ENCODE measurements around the gene RELCH.

RELCH gene

DNA sequence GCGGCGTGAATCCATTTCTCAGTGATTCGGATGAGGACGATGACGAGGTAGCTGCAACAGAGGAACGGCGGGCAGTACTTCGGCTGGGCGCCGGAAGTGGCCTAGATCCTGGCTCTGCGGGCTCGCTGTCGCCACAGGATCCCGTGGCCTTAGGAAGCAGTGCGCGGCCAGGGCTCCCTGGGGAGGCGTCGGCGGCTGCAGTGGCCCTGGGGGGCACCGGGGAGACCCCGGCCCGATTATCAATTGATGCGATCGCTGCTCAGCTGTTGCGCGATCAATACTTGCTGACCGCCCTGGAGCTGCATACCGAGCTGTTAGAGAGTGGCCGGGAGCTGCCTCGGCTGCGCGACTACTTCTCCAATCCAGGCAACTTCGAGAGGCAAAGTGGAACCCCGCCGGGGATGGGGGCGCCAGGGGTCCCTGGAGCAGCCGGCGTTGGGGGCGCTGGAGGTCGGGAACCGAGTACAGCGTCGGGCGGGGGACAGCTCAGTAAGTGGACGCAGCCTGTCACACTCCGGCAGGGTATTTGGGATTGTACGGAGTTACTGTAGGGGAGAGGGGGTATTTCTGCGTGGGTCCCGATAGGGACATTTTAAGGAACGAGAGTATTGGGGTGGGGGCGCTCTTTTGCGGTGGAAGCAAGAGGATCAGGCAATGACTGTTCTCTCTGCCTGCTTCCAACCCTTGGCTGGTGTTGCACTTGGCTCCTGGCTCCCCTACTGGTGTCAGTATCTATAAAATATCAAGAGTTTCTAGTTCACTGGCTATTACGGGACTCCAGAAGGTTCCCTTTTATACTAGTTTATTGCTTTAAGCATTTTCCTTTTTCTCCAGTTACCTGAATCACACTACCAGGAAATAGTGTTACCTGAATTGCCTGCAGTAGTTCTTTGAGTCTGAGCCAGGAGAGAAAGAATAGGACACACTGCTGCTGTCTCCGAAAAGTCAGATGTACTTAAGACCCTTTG is 772 bp downstream of the RELCH start:
- DNase-seq, result peak; percentile 61

- no peak for DNase-seq
Measured at GRCh38 chr18:62189208-62189607, 2.2 kb downstream of the RELCH start.

- DNase-seq, result no peak
Measured at GRCh38 chr18:62196079-62196478, 9.0 kb downstream of the RELCH start.

DNA sequence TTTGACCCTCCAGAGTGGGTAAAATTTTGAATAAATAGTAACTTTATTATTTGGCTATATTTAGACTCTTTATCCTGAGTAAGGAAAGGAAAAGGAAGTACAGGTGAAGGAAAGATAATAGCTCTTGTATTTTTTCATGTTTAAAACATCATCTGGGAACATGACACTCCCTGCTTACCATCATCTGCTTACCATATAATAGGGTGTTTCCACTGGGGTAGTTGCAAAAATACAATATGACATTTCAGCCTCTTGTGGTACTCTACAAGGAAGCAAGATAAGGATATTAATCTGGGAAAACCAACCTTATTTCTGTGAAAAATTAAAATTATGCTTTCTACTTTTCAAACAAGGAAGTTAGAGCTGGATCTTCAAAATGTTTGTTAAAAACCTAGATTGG is 9.9 kb downstream of the RELCH start:
- DNase-seq, result no peak

GRCh38 chr18:62198259-62198658 is 11.2 kb downstream of the RELCH start:
- DNase-seq, result no peak

GRCh38 chr18:62199629-62200028 is 12.6 kb downstream of the RELCH start:
- DNase-seq, result no peak

DNA sequence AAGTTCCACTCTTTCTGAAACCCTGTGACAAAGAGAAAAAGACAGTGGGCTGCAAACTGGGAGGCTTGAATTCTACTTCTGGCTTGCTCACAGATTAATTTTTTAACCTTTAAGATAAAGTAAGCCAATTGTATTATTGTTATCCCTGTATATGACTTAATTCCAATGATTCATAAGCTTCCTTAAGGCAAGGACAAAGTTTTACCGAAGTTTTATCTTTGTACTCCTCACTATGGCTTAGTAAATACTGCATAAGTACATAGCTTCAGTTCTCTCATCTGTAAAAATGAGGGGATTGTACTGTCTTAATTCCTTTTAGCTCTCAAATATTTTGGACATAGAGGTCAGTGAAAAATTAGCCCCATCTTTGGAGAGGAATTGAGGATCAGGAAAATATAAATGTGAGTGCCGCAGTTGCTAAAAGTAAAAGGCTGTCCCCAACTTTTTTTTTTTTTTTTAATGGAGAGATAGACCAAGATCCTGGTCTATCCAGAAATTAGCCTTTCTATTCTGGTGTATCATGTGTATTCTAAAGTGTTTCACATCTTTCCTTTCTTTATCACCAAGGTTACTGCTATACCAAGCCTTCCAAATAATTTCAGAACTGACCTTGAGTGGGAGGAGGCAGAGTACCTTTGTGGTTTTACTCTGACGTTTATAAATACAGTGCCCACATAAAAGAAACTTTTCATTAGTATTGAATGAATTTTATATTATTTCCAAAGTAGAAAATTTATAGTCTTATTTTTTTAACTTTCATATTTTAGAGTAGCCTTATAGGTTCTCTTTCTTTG is 13.3 kb downstream of the RELCH start:
- DNase-seq, result no peak

DNA sequence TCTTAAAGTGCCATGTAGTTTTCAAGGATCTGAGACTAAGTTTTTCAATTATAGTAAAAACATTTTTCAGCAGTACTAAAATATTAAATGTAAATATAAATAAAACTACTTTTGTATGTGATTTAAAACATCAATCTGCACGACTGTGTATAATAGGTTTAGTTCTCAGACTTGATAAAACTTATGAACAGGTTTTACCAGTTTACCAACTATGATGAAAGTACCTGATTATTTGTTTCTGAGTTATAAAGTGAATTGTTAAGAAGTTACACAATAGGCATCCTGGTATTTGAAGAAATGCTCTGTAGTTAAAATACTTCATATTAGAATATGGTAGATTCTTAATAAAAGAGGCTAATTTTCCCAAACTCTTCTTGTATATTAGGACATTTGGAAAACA is 14.8 kb downstream of the RELCH start:
- DNase-seq, result no peak

- no peak for DNase-seq
Measured at GRCh38 chr18:62205824-62206223, 18.8 kb downstream of the RELCH start.

DNA sequence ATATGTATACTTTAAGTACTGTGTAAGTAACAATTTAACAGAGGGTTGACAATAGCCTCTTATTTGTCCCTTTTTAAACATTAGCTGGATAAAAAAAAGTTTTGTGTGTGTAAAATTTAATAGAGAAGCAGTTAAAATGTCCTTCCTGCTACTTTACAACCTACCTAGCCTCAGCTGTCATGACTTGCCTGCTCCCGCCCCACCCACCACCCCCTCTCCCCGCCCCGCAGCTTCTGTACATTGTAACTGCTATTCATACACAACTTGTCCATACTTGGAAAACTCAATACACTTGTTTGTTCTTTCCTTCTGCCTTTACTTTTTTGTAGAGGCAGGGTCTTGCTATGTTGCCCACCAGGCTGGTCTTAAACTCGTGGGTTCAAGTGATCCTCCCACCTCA is 19.5 kb downstream of the RELCH start:
- DNase-seq, result no peak

DNA sequence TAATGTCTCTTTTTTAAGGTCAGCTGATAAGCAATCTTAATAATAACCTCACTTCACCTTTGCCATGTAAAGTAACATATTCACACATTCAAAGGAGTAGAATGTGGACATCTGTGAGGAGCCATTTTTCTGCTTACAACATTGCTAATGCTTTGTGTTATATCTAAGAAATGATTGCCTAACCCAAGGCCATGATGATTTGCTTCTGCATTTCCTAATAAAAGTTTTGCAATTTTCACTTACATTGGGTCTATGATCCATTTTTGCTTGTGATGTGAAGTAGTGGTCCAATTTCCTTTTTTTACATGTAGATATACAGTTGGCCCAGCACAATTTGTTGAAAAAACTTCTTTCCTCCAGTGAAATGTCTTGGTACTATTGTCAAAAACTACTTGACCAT is 22.0 kb downstream of the RELCH start:
- no peak for DNase-seq

GRCh38 chr18:62210138-62210537 is 23.1 kb downstream of the RELCH start:
- DNase-seq, result no peak

GRCh38 chr18:62211325-62211828 is 24.3 kb downstream of the RELCH start:
- no peak for DNase-seq

- no peak for DNase-seq
Measured at GRCh38 chr18:62214790-62215189, 27.7 kb downstream of the RELCH start.

DNA sequence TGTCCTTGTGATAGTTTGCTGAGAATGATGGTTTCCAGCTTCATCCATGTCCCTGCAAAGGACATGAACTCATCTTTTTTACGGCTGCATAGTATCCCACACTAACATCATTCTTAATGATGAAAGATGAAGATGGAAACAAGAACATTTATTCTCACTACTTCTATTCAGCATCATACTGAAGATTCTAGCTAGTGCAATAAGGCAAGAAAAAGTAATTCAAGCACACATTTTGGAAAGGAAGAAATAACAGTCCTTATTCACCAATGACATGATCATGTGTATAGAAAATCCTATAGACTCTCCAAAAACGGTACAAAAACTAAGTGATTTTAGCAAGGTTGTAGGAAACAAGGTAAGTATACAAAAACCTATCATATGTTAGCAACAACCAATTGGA is 37.2 kb downstream of the RELCH start:
- no peak for DNase-seq

- DNase-seq, result no peak
Measured at GRCh38 chr18:62226047-62226446, 39.0 kb downstream of the RELCH start.

- DNase-seq, result no peak
Measured at GRCh38 chr18:62236252-62236651, 49.2 kb downstream of the RELCH start.

DNA sequence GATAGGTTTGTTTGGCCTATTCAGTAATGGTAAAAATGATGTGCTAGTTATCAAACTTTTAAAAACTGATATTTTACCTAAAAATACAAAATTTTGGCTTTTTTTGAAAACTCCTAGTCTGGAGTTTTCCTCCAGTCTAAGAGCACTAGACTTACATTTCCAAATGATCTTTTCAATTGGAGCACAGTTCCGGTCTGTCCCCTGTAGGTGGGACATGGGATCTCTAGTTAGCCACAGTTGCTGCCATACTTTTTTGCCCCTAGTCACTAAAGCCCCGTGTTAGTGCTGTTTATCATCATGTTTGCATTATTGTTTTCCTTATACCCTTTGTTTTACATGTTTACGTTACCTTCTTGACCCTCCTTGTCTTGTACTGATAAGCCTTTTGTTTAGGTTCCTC is 52.4 kb downstream of the RELCH start:
- no peak for DNase-seq

GRCh38 chr18:62242955-62243354 is 55.9 kb downstream of the RELCH start:
- DNase-seq, result no peak

- DNase-seq, result no peak
Measured at GRCh38 chr18:62245177-62245576, 58.1 kb downstream of the RELCH start.

- DNase-seq, result no peak
Measured at GRCh38 chr18:62245699-62246098, 58.6 kb downstream of the RELCH start.

DNA sequence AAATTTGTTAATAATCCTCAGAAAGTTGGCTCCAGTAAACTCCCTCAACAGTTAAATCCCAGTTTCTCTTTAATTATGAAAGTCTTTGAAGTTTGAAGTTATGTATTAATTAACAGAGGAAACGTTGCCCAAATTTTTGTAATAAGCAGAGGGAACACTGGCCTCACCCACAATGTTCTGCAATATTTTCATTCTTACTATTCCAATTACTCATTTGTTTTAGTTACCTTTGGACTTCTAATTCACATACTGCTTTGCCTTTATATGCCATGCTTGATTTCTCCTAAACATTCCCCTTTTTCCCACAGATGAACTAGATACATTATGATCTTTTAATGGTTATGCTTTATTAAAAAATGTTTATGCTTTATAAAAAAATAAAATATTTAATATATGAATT is 61.3 kb downstream of the RELCH start:
- no peak for DNase-seq

DNA sequence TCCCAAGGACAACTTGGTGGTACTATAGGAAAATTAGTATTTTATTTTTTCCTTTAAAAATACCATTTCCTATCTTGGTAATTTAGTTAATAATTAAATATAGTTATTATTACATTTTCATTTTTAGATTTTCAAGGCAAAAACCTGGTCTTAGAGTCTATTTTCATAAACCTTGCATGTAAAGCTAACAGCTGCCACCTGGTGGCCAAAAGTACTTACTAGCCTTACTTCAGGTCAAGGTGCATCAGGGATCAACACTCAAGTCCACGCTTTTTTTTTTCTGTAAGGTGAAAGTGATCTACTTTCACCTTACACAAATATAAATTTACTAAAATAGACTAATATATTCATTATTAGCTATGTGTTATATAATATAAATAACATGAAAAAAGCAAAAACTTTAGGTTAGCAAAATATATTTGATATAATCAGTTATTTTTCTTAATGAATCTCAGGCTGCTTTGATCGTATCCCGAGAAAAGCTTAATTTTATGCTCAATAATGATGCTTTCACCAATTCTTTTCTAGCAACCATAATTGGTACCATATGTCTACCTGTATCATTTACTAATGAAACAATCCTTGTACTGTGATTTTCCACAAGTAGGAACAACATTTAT is 62.5 kb downstream of the RELCH start:
- peak; percentile 82 for DNase-seq
